ENCODE data around the gene RDH5. TPM values are rescaled to one million over a fixed set of nuclear protein-coding genes. Genes with fewer than 3 reads are reported as not detected.

Gene RDH5
- total RNA-seq, 1 donor from 2014 or later, result 3.0 TPM

GRCh38 chr12:55694188-55694515 is 26.0 kb upstream of the RDH5 start:
- DNase-seq (ENCODE audit: low spot score), result no peak
- TF ChIP-seq EZH2 (IDR thresholded peaks at IDR 0.05) (no peak), EZH2phosphoT487 (IDR thresholded peaks at IDR 0.05) (no peak)
- TF ChIP-seq, protein P1, sequence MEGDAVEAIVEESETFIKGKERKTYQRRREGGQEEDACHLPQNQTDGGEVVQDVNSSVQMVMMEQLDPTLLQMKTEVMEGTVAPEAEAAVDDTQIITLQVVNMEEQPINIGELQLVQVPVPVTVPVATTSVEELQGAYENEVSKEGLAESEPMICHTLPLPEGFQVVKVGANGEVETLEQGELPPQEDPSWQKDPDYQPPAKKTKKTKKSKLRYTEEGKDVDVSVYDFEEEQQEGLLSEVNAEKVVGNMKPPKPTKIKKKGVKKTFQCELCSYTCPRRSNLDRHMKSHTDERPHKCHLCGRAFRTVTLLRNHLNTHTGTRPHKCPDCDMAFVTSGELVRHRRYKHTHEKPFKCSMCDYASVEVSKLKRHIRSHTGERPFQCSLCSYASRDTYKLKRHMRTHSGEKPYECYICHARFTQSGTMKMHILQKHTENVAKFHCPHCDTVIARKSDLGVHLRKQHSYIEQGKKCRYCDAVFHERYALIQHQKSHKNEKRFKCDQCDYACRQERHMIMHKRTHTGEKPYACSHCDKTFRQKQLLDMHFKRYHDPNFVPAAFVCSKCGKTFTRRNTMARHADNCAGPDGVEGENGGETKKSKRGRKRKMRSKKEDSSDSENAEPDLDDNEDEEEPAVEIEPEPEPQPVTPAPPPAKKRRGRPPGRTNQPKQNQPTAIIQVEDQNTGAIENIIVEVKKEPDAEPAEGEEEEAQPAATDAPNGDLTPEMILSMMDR (IDR thresholded peaks at IDR 0.05), result no peak

DNA sequence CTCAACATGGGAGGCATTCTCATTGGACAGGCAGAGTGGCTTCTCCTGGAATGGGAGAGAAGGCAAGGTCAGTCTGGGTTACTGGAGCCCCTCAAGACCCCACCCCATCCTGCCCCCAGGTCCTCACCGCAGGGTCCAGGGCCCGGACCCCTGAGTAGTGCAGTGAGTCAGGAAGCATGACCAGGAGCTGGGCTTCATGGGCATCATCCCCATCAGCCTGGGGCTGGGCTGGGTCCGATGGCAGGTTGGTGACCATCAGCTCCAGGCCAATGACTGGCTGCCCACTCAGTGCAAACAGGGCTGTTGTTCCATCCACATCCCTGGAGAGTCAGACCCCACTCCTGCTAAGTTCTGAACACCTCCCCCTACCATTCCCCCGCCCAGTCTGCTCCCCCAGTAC is 25.5 kb upstream of the RDH5 start:
- Histone ChIP-seq H3K9ac (no peak overlapping the region), H3K9me3 (ENCODE audit: low read depth) (no peaks in the 10 kb centered on the region), H3K4me1 (no peaks in the 10 kb centered on the region), H3K4me2 (no peak overlapping the region), H3K4me3 (no peak overlapping the region), H3K27ac (no peak overlapping the region), H2AFZ (replicated peaks) (no peak overlapping the region), H3K27me3 (no peaks in the 10 kb centered on the region), H3K36me3 (no peaks in the 10 kb centered on the region), H3F3A (ENCODE audit: low read depth) (no peaks in the 10 kb centered on the region), H3K79me2 (ENCODE audit: low read depth) (no peaks in the 10 kb centered on the region), H4K20me1 (ENCODE audit: low read depth) (no peaks in the 10 kb centered on the region)
- Mint-ChIP-seq H3K36me3 (peaks cover 7% of the 10 kb centered on the region), H3K4me1 (no peaks in the 10 kb centered on the region), H3K9me3 (no peaks in the 10 kb centered on the region), H3K27ac (no peak overlapping the region), H3K27me3 (ENCODE audit: insufficient read depth, low read depth) (peaks cover 2% of the 10 kb centered on the region), H3K4me3 (no peak overlapping the region)
- no peak for DNase-seq (ENCODE audit: low spot score)
- TF ChIP-seq EZH2 (IDR thresholded peaks at IDR 0.05) (no peak), EZH2phosphoT487 (IDR thresholded peaks at IDR 0.05) (no peak)
- TF ChIP-seq, protein P1 (IDR thresholded peaks at IDR 0.05), result no peak

More at GRCh38 chr12:55694188-55694515, 26.0 kb upstream of the RDH5 start:
- no peak overlapping the region for H3K27ac ChIP-seq
- no peak overlapping the region for H3K4me3 Mint-ChIP-seq
- peaks cover 7% of the 10 kb centered on the region for H3K36me3 Mint-ChIP-seq
- H3K4me3 ChIP-seq, result no peak overlapping the region
- H3K36me3 ChIP-seq, result no peaks in the 10 kb centered on the region
- H3K9me3 ChIP-seq (ENCODE audit: low read depth), result no peaks in the 10 kb centered on the region
- no peaks in the 10 kb centered on the region for H3K79me2 ChIP-seq (ENCODE audit: low read depth)
- no peaks in the 10 kb centered on the region for H3K4me1 Mint-ChIP-seq
- H3K27me3 ChIP-seq, result no peaks in the 10 kb centered on the region
- H4K20me1 ChIP-seq (ENCODE audit: low read depth), result no peaks in the 10 kb centered on the region
- peaks cover 2% of the 10 kb centered on the region for H3K27me3 Mint-ChIP-seq (ENCODE audit: insufficient read depth, low read depth)
- no peaks in the 10 kb centered on the region for H3K9me3 Mint-ChIP-seq
- H3K4me2 ChIP-seq, result no peak overlapping the region
- no peak overlapping the region for H3K27ac Mint-ChIP-seq
- no peak overlapping the region for H3K9ac ChIP-seq
- H2AFZ ChIP-seq (replicated peaks), result no peak overlapping the region
- no peaks in the 10 kb centered on the region for H3K4me1 ChIP-seq
- H3F3A ChIP-seq (ENCODE audit: low read depth), result no peaks in the 10 kb centered on the region

- Histone ChIP-seq H3K4me2 (no peak overlapping the region), H3K9me3 (ENCODE audit: low read depth) (no peaks in the 10 kb centered on the region)
- H3K36me3 Mint-ChIP-seq, result peaks cover 7% of the 10 kb centered on the region
These were observed 24.8 kb upstream of the RDH5 start for GRCh38 chr12:55695349-55695748.

More at GRCh38 chr12:55695349-55695748, 24.8 kb upstream of the RDH5 start:
- no peaks in the 10 kb centered on the region for H3K9me3 Mint-ChIP-seq
- H3K27ac Mint-ChIP-seq, result no peak overlapping the region
- no peak overlapping the region for H2AFZ ChIP-seq (replicated peaks)
- no peaks in the 10 kb centered on the region for H4K20me1 ChIP-seq (ENCODE audit: low read depth)
- H3K36me3 ChIP-seq, result no peaks in the 10 kb centered on the region
- H3K27ac ChIP-seq, result no peak overlapping the region
- DNase-seq (ENCODE audit: low spot score), result no peak
- no peaks in the 10 kb centered on the region for H3K4me1 Mint-ChIP-seq
- H3K4me3 ChIP-seq, result no peak overlapping the region
- TF ChIP-seq EZH2phosphoT487 (IDR thresholded peaks at IDR 0.05), result no peak
- no peak for TF ChIP-seq EZH2 (IDR thresholded peaks at IDR 0.05)
- TF ChIP-seq, protein P1 (IDR thresholded peaks at IDR 0.05), result no peak
- no peak overlapping the region for H3K4me3 Mint-ChIP-seq
- no peaks in the 10 kb centered on the region for H3K4me1 ChIP-seq
- H3K9ac ChIP-seq, result no peak overlapping the region
- H3F3A ChIP-seq (ENCODE audit: low read depth), result no peaks in the 10 kb centered on the region
- H3K79me2 ChIP-seq (ENCODE audit: low read depth), result no peaks in the 10 kb centered on the region
- H3K27me3 ChIP-seq, result no peaks in the 10 kb centered on the region
- peaks cover 2% of the 10 kb centered on the region for H3K27me3 Mint-ChIP-seq (ENCODE audit: insufficient read depth, low read depth)

All from neural progenitor cell (in vitro differentiated cells).